Cardiac septum (tissue), 1 donor: ENCODE results near the gene TULP4. TPM values are rescaled to one million over a fixed set of nuclear protein-coding genes. Genes with fewer than 3 reads are reported as not detected.

Source experiments
- DNase-seq: peaks from one replicate; pipeline ENCODE4 v3.0.0-alpha.2; 2020; ENCODE audit warnings: low spot score
- intact Hi-C: fragments of 100-400 bp; cut with DNase I; formaldehyde crosslinking; loops from one replicate; pipeline ENCODE4 v1.14.0; 2022
- long read RNA-seq: library from polyadenylated mRNA; unstranded; transcript quantifications from one replicate; pipeline ENCODE4 v2.0.0, GENCODE V29; 2021
- total RNA-seq: library from RNA; stranded (reverse); fragmentation: NEBNext Ultra II Directional; extraction: Animal tissue kit (Norgen Biotek cat#: 25700); gene quantifications from one replicate; pipeline ENCODE4 v1.2.1, GENCODE V29; 2021
- donor health status: DM: no; HTN: no; CAD: no.

Gene TULP4, protein sequence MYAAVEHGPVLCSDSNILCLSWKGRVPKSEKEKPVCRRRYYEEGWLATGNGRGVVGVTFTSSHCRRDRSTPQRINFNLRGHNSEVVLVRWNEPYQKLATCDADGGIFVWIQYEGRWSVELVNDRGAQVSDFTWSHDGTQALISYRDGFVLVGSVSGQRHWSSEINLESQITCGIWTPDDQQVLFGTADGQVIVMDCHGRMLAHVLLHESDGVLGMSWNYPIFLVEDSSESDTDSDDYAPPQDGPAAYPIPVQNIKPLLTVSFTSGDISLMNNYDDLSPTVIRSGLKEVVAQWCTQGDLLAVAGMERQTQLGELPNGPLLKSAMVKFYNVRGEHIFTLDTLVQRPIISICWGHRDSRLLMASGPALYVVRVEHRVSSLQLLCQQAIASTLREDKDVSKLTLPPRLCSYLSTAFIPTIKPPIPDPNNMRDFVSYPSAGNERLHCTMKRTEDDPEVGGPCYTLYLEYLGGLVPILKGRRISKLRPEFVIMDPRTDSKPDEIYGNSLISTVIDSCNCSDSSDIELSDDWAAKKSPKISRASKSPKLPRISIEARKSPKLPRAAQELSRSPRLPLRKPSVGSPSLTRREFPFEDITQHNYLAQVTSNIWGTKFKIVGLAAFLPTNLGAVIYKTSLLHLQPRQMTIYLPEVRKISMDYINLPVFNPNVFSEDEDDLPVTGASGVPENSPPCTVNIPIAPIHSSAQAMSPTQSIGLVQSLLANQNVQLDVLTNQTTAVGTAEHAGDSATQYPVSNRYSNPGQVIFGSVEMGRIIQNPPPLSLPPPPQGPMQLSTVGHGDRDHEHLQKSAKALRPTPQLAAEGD (N-terminal part only)
- total RNA-seq = 98.3 TPM
- long read RNA-seq, partial matches to known transcripts = 3 of 12 reads
- long read RNA-seq, other reads (novel, unspliced or antisense) = 8 of 12 reads

DNA sequence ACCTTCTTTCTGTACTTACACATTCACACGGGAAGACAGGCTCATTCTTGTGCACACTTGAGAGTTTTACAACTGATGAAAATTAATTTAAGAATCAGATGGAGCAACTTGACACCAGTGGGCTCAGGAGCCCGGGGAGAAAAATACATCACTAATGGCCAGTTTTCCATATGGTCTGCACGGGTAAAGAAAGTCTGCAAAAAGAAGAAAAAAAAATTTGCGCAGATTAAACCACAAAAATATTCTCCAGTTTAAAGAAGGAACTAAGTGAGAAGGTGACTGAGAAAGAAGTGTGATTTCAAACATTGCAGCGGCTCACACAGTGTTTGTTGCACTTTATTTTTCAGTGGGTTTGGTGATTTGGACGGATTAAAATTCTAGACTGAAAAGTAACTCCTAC lies at the start of gene TULP4:
TSS of gene TULP4 (plus strand) at position 301 of the 400 bp plus-strand sequence. CDS start 1,552 bp downstream, outside the sequence.
- intact Hi-C loops = no loop called here
- DNase-seq = no peak

DNA sequence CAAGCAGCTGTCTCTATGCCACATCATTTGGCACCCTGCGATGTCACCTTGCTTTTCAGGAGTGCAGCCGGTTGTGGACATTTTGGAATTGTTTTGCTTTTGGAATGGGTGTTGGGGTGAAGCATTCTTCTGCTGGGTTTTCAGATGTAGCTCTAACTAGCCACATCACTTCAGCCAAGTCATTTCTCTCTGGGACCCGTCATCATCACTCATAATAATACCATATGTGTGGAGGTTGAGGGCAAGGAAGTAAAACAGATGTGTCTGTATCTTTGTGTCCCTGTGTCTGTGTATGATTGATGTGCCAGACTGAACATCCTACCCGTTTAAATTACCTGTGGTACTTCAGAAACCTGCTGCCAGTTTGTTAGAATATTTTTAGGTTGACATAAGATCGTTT lies 49.5 kb upstream of the TULP4 start:
- DNase-seq = no peak
- intact Hi-C loops = no loop called here

DNA sequence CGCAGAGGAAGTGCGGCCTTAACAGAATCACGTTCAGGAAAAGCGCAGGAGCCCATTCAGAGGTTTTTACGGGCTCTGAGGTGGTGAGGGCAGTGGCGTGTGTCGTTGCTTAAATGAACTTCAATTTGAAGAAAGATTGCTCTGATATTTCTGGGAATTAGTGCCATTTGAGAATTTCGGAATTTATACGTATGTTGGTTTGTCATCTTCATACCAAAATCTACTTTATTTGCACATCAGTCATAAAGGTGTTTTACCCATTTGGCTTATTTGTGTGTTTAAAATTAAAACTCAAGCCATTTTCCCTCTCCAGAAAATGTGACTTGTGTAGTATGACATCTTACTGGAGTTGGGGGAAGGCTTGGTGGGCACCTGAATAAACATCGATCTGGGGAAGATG lies 48.1 kb upstream of the TULP4 start:
- intact Hi-C loops = no loop called here
- DNase-seq = no peak

DNA sequence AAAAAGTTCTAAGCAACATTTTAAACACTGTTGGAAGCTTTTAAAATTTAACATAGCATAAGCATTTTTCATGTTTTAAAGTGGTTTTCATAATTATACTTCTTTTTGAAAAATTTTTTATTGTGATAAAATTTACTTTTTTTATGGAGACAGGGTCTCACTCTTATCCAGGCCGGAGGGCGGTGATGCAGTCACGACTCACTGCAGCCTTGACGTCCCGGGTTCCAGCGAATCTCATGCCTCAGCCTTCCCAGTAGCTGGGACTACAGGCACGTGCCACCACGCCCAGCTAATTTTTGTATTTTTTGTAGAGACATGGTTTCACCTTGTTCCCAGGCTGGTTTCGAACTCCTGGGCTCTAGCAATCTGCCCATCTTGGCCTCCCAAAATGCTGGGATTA lies 46.1 kb upstream of the TULP4 start:
- no peak for DNase-seq
- intact Hi-C loops = no loop called here

DNA sequence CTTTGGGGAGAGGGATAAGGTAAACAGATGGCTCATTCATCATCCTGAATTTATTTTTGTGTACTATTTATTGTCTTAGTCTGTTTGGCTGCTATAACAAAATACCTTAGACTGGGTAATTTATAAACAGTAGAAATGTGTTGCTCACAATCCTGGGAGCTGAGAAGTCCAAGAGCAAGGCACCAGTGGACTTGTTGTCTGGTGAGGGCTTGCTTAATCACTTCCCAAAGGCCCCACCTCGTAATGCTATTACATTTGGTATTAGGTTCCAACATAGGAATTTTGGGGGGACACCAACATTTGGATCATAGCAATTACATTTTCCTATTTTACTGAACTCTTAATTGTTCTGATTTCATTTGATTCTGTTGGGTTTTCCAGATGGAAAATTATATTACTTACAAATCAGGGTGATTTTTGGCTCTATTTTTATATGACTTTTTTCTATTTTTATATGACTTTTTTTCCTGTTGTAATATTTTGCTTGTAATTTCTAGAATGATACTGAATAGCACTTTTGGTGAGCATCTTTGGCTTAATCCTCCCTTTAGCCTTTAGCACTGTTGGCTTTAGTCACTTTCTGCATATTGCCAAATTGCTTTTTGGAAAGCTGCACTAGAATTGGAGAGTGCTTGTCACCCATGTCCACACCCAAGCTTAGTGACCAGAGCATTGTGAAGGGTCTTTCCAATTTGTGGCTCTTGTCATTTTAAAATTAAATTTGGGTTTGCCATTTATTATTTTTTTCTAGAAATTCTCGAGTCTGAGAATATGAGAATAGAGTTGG lies 43.7 kb upstream of the TULP4 start:
- intact Hi-C loops = no loop called here
- no peak for DNase-seq

DNA sequence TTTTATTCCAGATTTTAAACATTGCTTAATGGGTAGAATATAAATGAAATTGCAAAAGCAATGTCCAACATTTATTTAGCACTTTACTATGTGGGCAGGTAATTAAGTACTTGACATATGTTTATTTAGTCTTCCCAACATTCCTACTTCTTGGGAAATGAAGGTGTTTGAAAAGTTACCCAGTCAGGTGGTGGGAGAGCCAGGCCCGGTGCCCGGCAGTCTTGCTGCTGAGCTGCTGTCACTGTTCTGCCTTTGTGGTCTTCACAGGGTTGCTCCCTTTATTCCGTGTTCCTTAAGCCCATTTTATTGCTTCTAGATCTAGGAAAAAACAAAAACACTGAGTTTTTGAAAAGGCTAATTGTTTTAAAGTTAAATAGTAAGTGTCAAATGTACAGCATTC lies 42.6 kb upstream of the TULP4 start:
- intact Hi-C loops = no loop called here
- no peak for DNase-seq

DNA sequence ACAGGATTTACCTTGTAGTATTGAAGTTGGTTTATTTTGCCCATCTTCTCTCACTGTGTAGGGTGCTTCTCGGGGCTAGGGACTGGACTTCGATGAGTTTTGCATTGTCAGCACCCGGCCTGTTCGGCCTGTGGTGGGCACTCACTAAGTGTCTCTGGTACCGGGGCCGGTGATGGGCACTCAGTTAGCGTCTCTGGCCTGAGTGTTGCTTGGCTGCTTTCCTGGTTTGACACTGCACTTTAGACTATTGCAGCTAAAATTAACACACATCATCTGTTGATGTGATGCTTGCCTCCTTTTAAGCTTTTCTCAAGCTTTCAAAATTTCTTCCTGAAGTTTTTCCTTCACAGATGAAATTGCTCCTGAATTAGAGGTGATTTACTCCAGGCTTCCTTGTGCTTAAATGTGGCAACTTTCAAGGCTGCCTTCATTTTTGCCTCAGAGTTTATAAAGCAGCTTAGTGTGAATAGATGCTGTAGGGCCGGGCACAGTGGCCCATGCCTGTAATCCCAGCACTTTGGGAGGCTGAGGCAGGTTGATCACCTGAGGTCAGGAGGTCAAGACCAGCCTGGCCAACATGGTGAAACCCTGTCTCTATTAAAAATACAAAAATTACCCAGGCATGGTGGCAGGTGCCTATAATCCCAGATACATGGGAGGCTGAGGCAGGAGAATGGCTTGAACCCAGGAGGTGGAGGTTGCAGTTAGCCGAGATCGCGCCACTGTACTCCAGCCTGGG lies 41.7 kb upstream of the TULP4 start:
- intact Hi-C loops = no loop called here
- DNase-seq = no peak

DNA sequence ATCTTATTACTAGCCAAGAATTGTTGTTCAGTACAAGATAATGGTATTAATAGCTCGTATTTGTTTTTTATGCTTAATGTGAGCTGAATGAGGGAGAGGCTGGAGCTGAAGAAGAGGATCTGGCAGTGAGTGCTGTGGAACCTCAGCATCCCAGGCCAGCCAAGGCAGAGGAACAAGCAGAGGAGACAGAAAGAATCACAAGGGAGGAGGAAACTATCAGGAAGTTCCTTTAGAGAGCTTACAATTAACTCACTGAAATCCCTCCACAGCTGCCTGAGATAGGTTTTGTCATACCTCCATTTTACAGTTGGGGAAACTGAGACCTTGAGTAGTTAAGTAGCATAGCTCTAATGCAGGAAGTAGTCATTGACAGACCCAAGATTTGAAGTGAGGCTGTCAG lies 39.9 kb upstream of the TULP4 start:
- no peak for DNase-seq
- intact Hi-C loops = no loop called here

DNA sequence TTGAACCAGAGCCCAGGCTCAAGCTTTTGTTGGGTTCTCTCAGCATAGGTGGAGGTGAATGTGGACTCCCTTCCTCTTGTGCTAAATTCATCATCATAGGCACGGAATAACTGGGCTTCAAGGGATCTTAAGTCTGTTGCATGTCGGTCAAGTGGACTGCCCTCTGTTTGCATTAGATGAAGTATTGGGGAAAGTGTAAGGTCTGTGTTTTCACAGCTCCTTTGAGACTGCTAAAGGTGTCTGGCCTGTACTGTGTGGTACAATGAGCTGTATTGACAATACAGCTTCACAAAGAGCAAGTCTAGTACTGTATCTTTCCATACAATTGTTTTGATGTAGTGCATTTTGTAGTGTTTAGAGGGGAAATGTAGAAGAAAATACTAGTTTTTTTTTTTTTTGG lies 34.3 kb upstream of the TULP4 start:
- no peak for DNase-seq
- intact Hi-C loops = no loop called here

DNA sequence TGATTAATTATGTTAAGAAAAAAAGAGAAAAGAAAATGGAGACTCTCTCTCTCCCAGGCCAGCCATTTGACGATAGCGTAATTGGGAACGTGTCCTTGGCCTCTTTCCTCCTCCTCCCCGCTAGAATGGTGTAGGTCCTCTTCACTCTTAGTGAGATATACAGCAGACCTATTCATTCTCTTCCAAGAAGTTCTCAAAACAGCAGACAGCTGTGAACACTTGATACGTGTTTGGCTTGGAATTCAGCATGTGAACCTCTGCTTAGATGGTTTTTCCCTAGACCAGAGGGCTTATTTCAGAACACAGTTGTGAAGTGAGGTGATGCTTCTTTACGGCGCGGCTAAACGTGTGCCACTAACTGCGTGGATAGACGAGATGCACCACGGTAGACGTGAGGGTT lies 32.6 kb upstream of the TULP4 start:
- no peak for DNase-seq
- intact Hi-C loops = no loop called here

DNA sequence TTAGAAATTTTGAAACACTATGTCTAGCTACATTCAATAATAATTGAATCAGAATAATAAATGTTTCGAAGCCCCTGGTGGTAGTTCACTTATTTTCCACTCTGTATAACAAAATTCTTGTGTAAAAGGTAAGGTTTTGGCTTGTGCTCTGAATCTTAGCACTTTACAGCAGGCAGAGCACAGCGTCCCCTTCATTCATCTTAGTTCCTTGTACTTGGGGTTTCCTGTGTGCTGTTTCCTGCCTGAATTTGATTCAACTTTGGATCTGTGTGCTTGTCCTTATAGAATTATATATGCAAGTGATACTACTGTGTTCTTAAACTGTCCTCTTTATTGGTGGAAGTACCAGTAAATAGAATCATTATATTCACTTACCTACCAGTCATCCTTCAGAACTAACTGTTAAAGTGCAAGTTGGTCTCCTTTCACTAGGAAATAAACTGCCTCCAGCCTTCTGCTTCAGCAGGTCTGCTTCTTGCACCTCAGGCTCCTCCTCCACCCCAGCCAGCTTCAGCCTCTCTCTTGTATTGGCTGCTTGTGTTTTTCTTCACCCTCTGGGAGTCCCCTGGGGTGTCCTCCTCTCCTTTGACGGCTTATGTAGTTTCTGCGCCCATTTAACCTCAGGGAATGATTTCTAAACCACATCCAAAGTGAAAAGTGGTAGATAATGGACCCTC lies 28.8 kb upstream of the TULP4 start:
- DNase-seq = no peak
- intact Hi-C loops = no loop called here

DNA sequence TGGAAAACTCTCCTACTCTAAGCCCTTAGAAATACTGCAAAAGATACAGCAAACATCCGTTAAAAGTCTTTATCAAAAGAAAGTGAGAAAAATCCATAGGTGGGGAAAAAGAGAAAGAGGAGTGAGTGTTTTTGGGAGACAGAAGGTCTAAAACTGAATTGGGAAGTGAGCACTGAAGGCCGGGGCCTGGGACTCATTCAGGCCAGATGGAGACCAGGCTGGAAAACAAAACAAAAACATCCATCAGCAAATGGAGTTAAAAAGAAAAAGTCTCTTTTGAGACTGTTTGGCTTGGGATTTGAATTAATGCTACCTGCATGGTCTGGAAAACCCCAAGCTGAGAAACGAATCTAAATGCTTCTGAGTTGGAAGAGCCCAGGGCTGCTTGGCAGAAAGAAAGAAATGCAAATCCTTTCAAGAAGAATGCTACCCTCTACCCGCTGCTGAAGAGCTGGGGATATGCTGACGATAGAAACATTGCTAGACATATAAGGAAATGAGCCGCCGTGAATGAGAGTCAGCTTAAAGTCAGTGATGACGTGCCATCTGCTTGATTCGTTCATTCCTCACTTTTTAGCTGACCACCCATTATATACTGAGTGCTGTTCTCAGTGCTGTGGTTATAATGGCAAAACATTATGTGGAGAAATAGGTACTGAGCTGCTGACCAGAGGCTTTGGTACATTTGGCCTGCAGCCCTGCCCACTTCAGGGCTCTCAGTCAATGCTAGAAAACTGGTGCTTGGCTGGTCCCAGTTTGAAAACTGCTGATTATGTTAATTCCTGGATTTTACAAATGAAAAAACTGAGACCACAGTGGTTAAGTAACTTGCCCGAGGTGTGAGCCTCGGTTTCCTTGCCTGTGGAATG lies 28.0 kb upstream of the TULP4 start:
- intact Hi-C loops = no loop called here
- no peak for DNase-seq

DNA sequence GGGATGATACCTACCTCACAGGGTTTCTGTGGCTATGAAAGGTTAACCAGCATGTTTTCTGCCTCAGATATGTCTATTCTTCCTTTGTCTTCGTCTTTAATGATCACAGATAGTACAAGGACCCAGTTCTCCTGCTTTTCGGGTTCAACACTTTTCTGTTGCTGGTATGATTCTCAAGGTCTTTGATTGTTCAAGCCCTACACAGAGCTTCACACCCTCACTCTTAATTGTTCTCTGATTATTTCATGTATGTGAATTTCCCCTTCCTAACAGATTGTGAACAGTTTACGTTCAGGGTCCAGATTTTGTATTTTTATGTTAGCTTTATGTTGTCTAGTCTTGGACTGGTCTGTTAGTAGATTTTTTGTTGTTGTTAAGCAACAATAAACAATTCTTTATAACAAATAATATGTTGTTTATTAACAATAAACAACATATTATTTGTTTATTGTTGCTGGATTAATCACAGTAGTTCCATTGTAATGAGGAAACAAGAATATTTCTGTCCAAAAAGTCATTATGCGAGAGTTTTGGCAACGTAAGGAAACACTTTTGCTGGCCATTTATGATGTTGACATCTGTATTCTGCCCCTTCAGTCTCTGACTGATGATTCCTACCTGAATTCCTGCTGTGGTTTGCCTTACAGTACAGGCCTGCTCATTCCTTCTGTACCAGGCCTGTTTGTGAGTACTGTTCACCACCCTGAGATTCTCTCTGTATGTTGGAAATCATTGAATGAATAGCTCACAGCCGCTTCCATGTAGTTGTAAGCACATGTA lies 27.2 kb upstream of the TULP4 start:
- intact Hi-C loops = no loop called here
- no peak for DNase-seq

DNA sequence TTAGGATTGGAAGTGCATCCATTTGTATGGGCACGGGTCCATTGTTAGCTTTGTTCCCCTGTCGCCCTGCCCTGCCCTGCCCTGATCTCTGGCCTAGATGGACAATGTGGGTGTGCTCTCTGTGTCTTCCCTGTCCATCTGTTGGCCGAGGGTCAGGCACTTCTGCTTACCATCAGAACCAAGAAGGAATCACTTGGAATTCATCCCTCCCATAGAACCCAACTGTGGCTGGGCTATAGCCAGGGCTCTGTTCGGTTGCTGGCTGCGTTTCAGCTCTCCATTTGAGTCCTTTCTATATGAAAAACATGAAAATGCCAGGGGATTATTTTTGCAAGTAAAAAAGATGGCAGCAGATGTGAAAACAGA lies 26.6 kb upstream of the TULP4 start:
- intact Hi-C loops = no loop called here
- DNase-seq = no peak

DNA sequence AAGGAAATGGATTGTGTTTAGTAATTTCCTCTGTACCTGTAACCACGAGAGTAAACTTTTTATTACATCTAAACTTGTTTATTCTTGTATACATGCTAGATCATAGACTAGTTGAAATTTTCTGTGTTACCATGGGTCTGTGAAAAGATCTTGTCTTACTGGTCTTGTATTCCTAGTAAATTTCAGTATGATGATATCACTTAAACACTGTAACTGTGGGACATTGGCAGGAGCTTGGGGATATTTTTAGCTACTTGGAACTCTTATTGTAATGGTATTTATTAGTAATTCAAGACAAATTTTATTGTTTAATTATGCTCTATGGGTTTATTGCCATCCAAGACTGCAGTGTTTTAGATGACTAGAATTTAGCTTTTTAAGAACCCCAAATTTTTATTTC lies 25.9 kb upstream of the TULP4 start:
- intact Hi-C loops = no loop called here
- no peak for DNase-seq

DNA sequence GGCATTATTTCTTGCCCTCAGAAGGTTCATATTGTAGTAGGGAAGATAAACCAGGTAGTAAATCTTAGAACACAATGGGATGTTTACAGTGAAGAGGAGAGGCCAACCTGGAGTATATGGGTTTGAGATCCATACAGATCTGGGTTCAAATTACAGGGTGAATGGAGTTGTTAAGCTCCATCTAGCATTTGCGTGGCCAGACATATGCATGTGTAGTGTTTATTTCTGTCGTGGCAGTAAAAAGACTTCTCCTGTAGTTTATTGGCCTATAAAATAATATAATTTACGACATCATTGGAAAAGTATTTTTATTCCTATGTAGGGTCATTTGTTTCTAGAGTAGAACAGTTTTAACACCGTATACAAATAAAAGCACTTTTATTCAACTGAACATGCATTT lies 25.2 kb upstream of the TULP4 start:
- intact Hi-C loops = no loop called here
- no peak for DNase-seq

DNA sequence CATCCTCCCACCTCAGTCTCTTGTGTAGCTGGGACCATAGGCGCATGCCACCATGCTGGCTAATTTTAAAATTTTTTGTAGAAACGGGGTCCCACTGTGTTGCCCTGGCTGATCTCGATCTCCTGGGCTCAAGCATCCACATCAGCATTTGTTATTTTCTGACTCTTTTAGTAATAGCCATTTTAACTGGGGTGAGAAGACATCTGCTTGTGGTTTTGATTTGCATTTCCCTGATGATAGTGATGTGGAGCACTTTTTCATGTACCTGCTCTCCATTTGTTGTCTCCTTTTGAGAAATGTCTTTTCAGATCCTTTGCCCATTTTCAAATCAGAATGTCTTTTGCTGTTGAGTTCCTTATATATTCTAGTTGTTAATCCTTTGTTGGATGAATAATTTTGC lies 22.2 kb upstream of the TULP4 start:
- no peak for DNase-seq
- intact Hi-C loops = no loop called here
